Hepatic stellate cell (primary cell): ENCODE results near the gene KCNK3.
"Not testable (repeated sequence)": the region's sequence is repeated elsewhere in the genome, so short reads cannot be mapped to it uniquely, and the experiment has no call there.

Experiments
- DNase-seq: peaks from one replicate; pipeline ENCODE4 v3.0.0; 2011; ENCODE audit warnings: low spot score

The KCNK3 gene

GRCh38 chr2:26692279-26692896 is at the start of gene KCNK3:
KCNK3 (plus strand) TSS chr2:26692722; CDS start chr2:26692876, 154 bp downstream.
- peak; percentile 71 for DNase-seq

GRCh38 chr2:26644188-26644835 is 48.2 kb upstream of the KCNK3 start:
- DNase-seq, result no peak

GRCh38 chr2:26645762-26646161 is 46.8 kb upstream of the KCNK3 start:
- no peak for DNase-seq

GRCh38 chr2:26646986-26647672 is 45.4 kb upstream of the KCNK3 start:
- DNase-seq, result no peak

GRCh38 chr2:26647981-26648380 is 44.5 kb upstream of the KCNK3 start:
- no peak for DNase-seq

GRCh38 chr2:26648516-26648915 is 44.0 kb upstream of the KCNK3 start:
- DNase-seq, result no peak

GRCh38 chr2:26649322-26649721 is 43.2 kb upstream of the KCNK3 start:
- DNase-seq, result no peak

- no peak for DNase-seq
Observed at GRCh38 chr2:26649992-26650712, 42.4 kb upstream of the KCNK3 start.

- DNase-seq, result no peak
Observed at GRCh38 chr2:26650713-26651469, 41.6 kb upstream of the KCNK3 start.

GRCh38 chr2:26651470-26651771 is 41.1 kb upstream of the KCNK3 start:
- no peak for DNase-seq

GRCh38 chr2:26651799-26652198 is 40.7 kb upstream of the KCNK3 start:
- DNase-seq, result no peak

- DNase-seq, result no peak
Observed at GRCh38 chr2:26652361-26653041, 40.0 kb upstream of the KCNK3 start.

GRCh38 chr2:26653207-26654060 is 39.1 kb upstream of the KCNK3 start:
- DNase-seq, result no peak

- no peak for DNase-seq
Observed at GRCh38 chr2:26654061-26654340, 38.5 kb upstream of the KCNK3 start.

- not testable (repeated sequence) for DNase-seq
Observed at GRCh38 chr2:26655120-26655519, 37.4 kb upstream of the KCNK3 start.

- DNase-seq, result no peak
Observed at GRCh38 chr2:26655611-26656195, 36.8 kb upstream of the KCNK3 start.

- no peak for DNase-seq
Observed at GRCh38 chr2:26657265-26657664, 35.3 kb upstream of the KCNK3 start.

- DNase-seq, result no peak
Observed at GRCh38 chr2:26658691-26659346, 33.7 kb upstream of the KCNK3 start.

GRCh38 chr2:26660363-26660962 is 32.1 kb upstream of the KCNK3 start:
- no peak for DNase-seq
